Right lobe of liver (tissue), 4 donors: ENCODE data around the gene MEIG1.

Experiments used
- CTCF ChIP-seq, 4 donors: fragments of 200-600 bp in 3 of 4; fragments of 450-650 bp in 1 of 4; IDR thresholded peaks; one replicate each; pipeline versions ENCODE4 v1.5.1 to v1.8.0; 2016 to 2022; ENCODE audit warnings: antibody characterized with exemption in 4 of 4, mild to moderate bottlenecking in 2 of 4
- POLR2A ChIP-seq: fragments of 450-650 bp; IDR thresholded peaks from one replicate; pipeline ENCODE4 v1.6.1; 2017; ENCODE audit warnings: antibody characterized with exemption, mild to moderate bottlenecking
- donor health status: DM: no; HTN: no; CAD: no.
- donor health status: DM: no; HTN: no; CAD: no.
- donor health status: DM: no; HTN: yes; CAD: no.

- TF ChIP-seq POLR2A = no peak
- peak; percentile 29 to 57 (median 50) for TF ChIP-seq CTCF (IDR thresholded peaks at IDR 0.05)
Observed at GRCh38 chr10:14971867-14972448, 12.8 kb downstream of the MEIG1 start.
